ENCODE results near the gene CRB3. TPM values are rescaled to one million over a fixed set of nuclear protein-coding genes. Genes with fewer than 3 reads are reported as not detected.

CRB3 gene
- total RNA-seq, 4 donors from 2014 or later: 1.0 TPM; not detected in 3

DNA sequence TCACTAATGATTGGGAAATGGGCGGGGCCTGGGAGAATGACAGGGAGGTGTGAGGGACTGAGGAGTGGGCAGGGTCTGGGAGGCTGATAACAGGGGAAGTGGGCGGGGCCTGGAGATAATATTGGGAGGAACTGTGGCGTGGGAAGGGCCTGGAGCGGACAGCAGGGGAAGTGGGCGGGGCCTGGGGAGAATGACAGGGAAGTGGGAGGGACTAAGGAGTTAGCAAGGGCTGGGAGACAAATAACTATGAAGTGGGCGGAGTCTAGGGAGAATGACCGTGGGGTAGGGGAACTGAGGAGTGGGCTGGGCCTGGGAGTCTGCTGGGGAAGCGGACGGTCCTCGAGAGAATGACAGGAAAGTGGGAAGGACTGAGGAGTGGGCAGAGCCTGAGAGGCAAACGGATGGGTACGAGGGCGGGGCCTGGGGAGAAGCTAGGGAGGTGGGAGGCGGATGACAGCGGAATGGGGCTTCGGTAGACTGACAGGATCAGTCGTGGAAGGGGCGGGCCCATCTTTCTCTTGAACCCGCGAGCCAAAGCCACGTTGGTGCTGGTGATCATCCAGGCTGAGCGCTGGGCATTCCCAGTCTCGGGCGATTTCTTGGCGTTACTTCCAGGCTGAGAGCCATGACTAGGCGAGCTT lies 52.1 kb downstream of the CRB3 start:
- no peak for TF ChIP-seq CTCF (IDR thresholded peaks at IDR 0.05; ENCODE audit: low read depth)

Small RNA genes lying within 50 kb of the gene (small RNA-seq; reads per million reads assigned to genes)
- not detected for gene AC010503.2

Other genes with a start within 250 kb of the CRB3 start
- gene MLLT1, start 184.3 kb upstream of the CRB3 start, total RNA-seq: 10 to 100 TPM in 2 of 4 donors, 1 to 10 TPM in 2; 7.0 to 19.0 (median 10.4) TPM
- gene ACER1, start 130.7 kb upstream of the CRB3 start, total RNA-seq: under 1 TPM in 1 of 4 donors, not detected in 3; 0.44 TPM
- gene CLPP, start 102.7 kb upstream of the CRB3 start, total RNA-seq: 10 to 100 TPM; 41.1 to 88.4 (median 56.2) TPM
- gene ALKBH7, start 91.5 kb upstream of the CRB3 start, total RNA-seq: 10 to 100 TPM; 26.9 to 78.9 (median 60.2) TPM
- gene PSPN, start 88.3 kb upstream of the CRB3 start, total RNA-seq: 1 to 10 TPM in 1 of 4 donors, under 1 TPM in 3; 0.16 to 1.5 (median 0.78) TPM
- 10 to 100 TPM; 27.9 to 41.6 (median 33.8) TPM for gene GTF2F1, start 71.1 kb upstream of the CRB3 start, total RNA-seq
- 100 to 1,000 TPM in 1 of 4 donors, 10 to 100 TPM in 3; 44.7 to 114 (median 61.6) TPM for gene KHSRP, start 39.5 kb upstream of the CRB3 start, total RNA-seq
- not detected for gene SLC25A41, start 30.5 kb upstream of the CRB3 start, total RNA-seq
- gene SLC25A23, start 4.5 kb upstream of the CRB3 start, total RNA-seq: 10 to 100 TPM; 14.3 to 50.9 (median 23.9) TPM
- 1 to 10 TPM; 2.4 to 8.0 (median 4.0) TPM for gene DENND1C, start 17.5 kb downstream of the CRB3 start, total RNA-seq
- under 1 TPM in 1 of 4 donors, not detected in 3; 0.22 TPM for gene TUBB4A, start 38.0 kb downstream of the CRB3 start, total RNA-seq
- gene TNFSF9, start 66.8 kb downstream of the CRB3 start, total RNA-seq: 1 to 10 TPM in 2 of 4 donors, not detected in 2; 1.5 to 3.7 TPM
- gene CD70, start 126.9 kb downstream of the CRB3 start, total RNA-seq: not detected
- gene TNFSF14, start 205.9 kb downstream of the CRB3 start, total RNA-seq: 1 to 10 TPM in 1 of 4 donors, under 1 TPM in 3; 0.19 to 2.9 (median 0.77) TPM

Data from subcutaneous adipose tissue (tissue), 4 donors.